Activated CD4-positive, alpha-beta T cell treated with anti-CD3 and anti-CD28 coated beads, Interleukin-2, amount 10 ng/mL, durations not matched to agents 7 days and 5 days (primary cell): Measurements from ENCODE around the gene SYNDIG1. TPM values are rescaled to one million over a fixed set of nuclear protein-coding genes. Genes with fewer than 3 reads are reported as not detected.

ENCODE experiments used
- CTCF ChIA-PET: fragments of 350-600 bp; sonication (Branson Sonifier 250); formaldehyde crosslinking; loops from one replicate; lab custom pipeline; 2021; ENCODE audit warnings: antibody characterized with exemption; lab: Charles Lee
- POLR2A ChIA-PET: fragments of 350-600 bp; sonication (Branson Sonifier 250); formaldehyde crosslinking; loops from one replicate; lab custom pipeline; 2021; ENCODE audit warnings: antibody characterized with exemption; lab: Charles Lee
- DNase-seq: peaks from one replicate; pipeline ENCODE4 v3.0.0-alpha.2; 2020
- H3K27ac Mint-ChIP-seq: one replicate; pipeline ENCODE4 v1.8.0; 2021; ENCODE audit warnings: mild to moderate bottlenecking, moderate library complexity, mixed read lengths
- H3K27me3 Mint-ChIP-seq: one replicate; pipeline ENCODE4 v1.8.0; 2021; ENCODE audit warnings: mixed read lengths
- H3K36me3 Mint-ChIP-seq: one replicate; pipeline ENCODE4 v1.8.0; 2021; ENCODE audit warnings: low read depth, mixed read lengths
- H3K4me1 Mint-ChIP-seq: one replicate; pipeline ENCODE4 v1.8.0; 2021; ENCODE audit warnings: mixed read lengths
- H3K4me3 Mint-ChIP-seq: one replicate; pipeline ENCODE4 v1.8.0; 2021; ENCODE audit warnings: mild to moderate bottlenecking, moderate library complexity, mixed read lengths
- H3K9me3 Mint-ChIP-seq: one replicate; pipeline ENCODE4 v1.8.0; 2021; ENCODE audit warnings: mixed read lengths
- total RNA-seq, 2 experiments: library from RNA; stranded (reverse); gene quantifications; one replicate each; pipeline ENCODE4 v1.2.3, GENCODE V29; 2021

The SYNDIG1 gene
- total RNA-seq, 2 experiments from 2014 or later: not detected

DNA sequence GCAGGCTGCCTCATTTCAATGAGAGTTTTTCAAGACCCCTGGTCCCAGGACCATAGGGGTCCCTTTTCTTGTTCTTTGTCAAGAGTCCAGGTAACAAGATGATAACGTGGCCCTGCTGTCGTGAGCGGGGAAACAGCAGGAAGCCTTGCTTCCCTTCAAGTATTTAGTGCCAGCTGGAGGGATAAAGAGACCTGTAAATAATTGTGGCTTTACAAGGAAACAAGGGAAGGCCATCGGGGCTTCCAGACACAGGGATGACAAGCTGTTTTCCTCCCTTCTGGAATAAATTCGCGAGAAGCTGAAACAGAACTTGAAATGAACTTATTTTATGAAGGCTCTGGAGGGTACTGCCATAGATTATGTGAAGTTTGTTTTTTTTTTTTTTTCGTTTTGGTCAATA is 163.2 kb downstream of the SYNDIG1 start:
- ChIA-PET CTCF (no interaction called here), POLR2A (no interaction called here)
- Mint-ChIP-seq H3K27ac (no peak overlapping the region), H3K27me3 (no peaks in the 10 kb centered on the region), H3K4me1 (peaks cover 12% of the 10 kb centered on the region), H3K4me3 (no peak overlapping the region), H3K9me3 (no peaks in the 10 kb centered on the region), H3K36me3 (no peaks in the 10 kb centered on the region)
- DNase-seq: no peak

DNA sequence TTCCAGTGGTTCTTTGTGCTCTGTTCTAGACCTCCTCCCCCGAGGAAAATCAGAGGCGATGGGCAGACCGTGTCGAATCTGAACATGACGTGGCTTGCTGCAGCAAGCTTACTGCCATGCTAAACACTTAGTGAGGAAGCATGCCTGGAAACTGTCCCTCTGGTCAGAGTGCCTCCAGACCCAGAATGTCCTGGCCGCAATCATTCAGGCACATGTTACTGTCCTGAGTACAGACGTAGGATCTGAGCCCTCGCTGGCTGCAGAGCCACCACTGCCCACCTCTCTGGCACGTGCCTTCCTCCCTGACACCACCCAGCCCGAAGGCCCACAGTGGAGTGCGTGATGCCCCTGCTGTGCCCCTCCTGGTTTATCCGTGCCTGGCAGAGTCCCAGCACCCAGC is 163.6 kb downstream of the SYNDIG1 start:
- no peak overlapping the region for H3K4me3 Mint-ChIP-seq
- POLR2A ChIA-PET: no interaction called here
- H3K36me3 Mint-ChIP-seq: no peaks in the 10 kb centered on the region
- no peak overlapping the region for H3K27ac Mint-ChIP-seq
- peaks cover 12% of the 10 kb centered on the region for H3K4me1 Mint-ChIP-seq
- DNase-seq: no peak
- CTCF ChIA-PET: no interaction called here
- no peaks in the 10 kb centered on the region for H3K9me3 Mint-ChIP-seq
- no peaks in the 10 kb centered on the region for H3K27me3 Mint-ChIP-seq

DNA sequence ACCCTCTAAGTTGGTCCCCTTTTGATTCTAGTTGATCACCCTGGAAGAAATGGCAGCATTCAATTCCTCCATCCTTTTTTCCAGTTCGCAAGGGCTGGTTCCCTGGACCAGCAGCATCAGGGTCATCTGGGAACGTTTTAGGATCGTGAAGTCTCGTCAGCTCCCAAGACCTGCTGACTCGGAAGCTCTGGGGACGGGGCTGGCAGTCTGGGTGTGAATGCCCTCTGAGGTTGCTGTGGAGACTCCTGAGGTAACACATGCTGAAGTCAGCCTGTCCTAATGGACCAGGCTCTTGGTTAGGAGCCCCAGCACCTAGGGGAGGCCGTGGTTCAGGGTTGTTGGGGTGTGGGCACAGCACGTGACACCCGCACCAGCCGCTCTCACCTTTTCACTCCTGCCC is 164.1 kb downstream of the SYNDIG1 start:
- H3K27ac Mint-ChIP-seq: no peak overlapping the region
- CTCF ChIA-PET: no interaction called here
- no peaks in the 10 kb centered on the region for H3K36me3 Mint-ChIP-seq
- peaks cover 12% of the 10 kb centered on the region for H3K4me1 Mint-ChIP-seq
- POLR2A ChIA-PET: no interaction called here
- H3K27me3 Mint-ChIP-seq: no peaks in the 10 kb centered on the region
- H3K4me3 Mint-ChIP-seq: no peak overlapping the region
- DNase-seq: no peak
- H3K9me3 Mint-ChIP-seq: no peaks in the 10 kb centered on the region

DNA sequence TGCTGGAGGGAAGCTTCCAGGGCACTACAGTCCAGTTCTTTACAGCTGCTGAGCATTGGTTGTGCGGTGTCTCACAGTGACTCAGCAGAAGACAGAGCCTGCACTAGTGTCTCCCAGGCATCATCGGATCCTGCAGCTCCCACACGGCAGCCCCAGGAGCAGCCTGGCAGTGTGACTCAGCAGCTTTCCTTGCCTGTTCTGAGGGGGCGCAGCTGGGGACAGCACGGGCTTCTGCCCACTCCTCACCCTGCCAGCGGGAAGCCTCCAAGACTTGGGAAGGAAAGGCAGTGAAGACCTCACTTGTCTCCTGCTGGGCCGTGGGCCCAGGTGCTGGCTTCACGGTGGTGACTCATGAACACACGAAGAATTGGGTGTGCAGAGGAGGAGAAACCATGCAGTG is 165.4 kb downstream of the SYNDIG1 start:
- DNase-seq: no peak
- H3K9me3 Mint-ChIP-seq: no peaks in the 10 kb centered on the region
- H3K27ac Mint-ChIP-seq: no peak overlapping the region
- ChIA-PET CTCF (interaction anchor here (1.4 kb wide), 1 partner anchor 18 kb away, joined by 3 read pairs; no protein-coding TSS in a partner anchor), POLR2A (no interaction called here)
- H3K27me3 Mint-ChIP-seq: no peaks in the 10 kb centered on the region
- peaks cover 1% of the 10 kb centered on the region for H3K4me1 Mint-ChIP-seq
- H3K4me3 Mint-ChIP-seq: no peak overlapping the region
- H3K36me3 Mint-ChIP-seq: no peaks in the 10 kb centered on the region

DNA sequence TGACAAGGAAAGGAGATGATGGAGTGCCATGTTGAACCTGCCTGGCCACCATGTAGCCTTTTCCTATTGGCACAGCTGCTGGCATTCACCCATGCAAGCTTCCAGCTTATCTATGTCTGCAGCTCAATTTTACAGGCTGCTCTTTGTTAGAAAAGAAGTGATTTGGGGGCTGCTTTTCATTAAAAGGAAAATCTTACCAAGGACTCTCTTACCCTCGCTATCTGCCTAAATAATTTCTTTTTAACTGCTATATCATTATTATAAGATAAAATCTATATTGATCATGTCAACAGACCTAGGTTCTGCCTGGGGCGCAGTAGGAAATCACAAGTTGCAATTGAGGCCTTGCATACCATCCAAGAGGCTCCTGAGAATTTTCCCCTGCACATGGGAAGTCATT is 167.2 kb downstream of the SYNDIG1 start:
- Mint-ChIP-seq H3K4me1 (no peaks in the 10 kb centered on the region), H3K4me3 (no peak overlapping the region), H3K36me3 (no peaks in the 10 kb centered on the region), H3K27ac (no peak overlapping the region), H3K27me3 (no peaks in the 10 kb centered on the region), H3K9me3 (no peaks in the 10 kb centered on the region)
- DNase-seq: no peak
- ChIA-PET CTCF (no interaction called here), POLR2A (no interaction called here)

DNA sequence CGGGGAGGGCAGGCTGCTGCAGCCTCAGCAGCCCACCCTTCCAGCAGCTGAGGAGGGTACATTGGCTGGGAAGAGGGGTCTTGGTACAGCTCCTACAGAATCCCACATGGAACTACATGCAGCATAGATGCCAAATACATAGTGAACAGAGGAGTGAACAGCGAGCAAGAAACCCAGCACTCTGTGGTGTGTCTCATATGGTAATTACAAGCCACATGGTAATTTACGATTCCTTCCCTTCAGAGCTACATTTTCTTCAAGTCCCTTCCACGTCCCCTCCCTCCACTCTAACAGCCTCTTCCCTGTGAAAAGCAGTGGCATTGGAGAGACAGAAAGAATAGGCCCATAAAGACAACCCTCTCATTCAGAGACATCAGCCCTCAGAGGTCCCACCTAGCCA is 167.7 kb downstream of the SYNDIG1 start:
- CTCF ChIA-PET: no interaction called here

DNA sequence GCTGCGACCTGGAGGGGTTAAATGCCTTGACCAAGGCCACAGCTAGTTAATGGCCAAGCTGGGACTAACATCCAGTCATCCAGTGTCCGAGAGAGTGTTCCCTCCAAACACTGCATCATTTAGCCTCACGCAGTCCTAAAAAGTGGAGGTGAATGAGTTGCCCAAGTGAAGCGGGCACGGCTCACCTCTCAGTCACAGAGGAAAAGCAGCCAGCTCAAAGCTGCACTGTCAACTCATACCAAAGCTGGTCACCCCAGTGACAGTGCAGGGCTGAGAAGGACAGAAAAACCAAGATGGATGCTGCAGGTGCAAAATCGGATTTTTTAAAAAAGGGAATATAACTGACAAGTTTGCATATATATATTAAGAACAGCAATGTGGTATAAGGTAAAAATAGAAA is 168.5 kb downstream of the SYNDIG1 start:
- no peaks in the 10 kb centered on the region for H3K27me3 Mint-ChIP-seq
- ChIA-PET CTCF (no interaction called here), POLR2A (no interaction called here)

More for the DNA sequence above, 167.7 kb downstream of the SYNDIG1 start:
- Mint-ChIP-seq H3K4me1 (no peaks in the 10 kb centered on the region), H3K27me3 (no peaks in the 10 kb centered on the region), H3K9me3 (no peaks in the 10 kb centered on the region), H3K36me3 (no peaks in the 10 kb centered on the region), H3K4me3 (no peak overlapping the region), H3K27ac (no peak overlapping the region)
- POLR2A ChIA-PET: no interaction called here
- DNase-seq: no peak

DNA sequence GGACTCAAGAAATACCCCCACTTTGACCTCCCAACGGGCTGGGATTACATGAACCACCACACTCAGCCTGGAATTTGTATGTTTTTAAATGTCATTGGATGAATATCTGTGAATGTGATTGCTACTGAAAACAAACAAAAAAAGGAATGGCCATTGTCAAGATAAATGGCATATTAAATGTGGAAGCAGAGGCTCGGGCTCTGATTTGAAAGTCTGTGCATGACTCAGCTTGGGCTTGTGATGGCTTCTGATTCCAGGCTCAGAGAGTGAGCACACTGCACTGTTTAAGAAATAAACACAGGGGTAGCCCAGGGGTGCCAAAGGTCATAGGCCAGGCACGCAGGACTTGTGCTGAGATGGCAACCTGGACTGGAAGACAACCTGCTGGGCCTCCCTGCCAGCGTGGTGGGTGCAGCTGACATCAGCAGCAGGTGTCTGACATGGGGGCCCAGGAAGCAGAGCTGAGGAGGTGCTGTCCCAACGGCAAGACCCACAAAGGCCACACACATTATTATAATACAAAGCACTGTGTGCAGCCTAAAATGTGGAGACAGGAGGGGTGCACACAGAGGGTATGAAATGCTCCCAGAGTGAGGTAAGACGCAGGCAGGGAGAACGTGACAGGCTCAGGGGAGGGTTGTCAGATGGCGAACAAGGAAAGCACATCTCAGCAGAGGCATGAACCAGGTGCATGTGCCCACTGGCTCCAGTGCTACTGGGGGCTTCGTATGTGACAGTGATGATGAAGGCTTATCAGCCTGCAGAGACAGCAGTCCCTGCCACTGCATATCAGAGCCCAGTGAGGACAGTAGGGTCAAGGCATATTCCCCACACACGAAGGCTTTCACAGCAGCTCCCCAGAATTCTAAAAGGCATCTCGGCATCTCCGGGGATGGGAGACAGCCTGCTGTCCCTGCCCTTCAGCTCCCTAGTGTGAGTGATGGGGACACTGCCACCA is 169.4 kb downstream of the SYNDIG1 start:
- no peak overlapping the region for H3K27ac Mint-ChIP-seq
- no peaks in the 10 kb centered on the region for H3K4me1 Mint-ChIP-seq
- no peak overlapping the region for H3K4me3 Mint-ChIP-seq
- H3K36me3 Mint-ChIP-seq: no peaks in the 10 kb centered on the region
- H3K9me3 Mint-ChIP-seq: no peaks in the 10 kb centered on the region
- POLR2A ChIA-PET: no interaction called here
- no peak for DNase-seq
- CTCF ChIA-PET: interaction anchor here (0.6 kb wide), 1 partner anchor 973 kb away, joined by 3 read pairs; no protein-coding TSS in a partner anchor
- no peaks in the 10 kb centered on the region for H3K27me3 Mint-ChIP-seq

More for the DNA sequence above, 168.5 kb downstream of the SYNDIG1 start:
- no peaks in the 10 kb centered on the region for H3K9me3 Mint-ChIP-seq
- H3K27ac Mint-ChIP-seq: no peak overlapping the region
- no peak overlapping the region for H3K4me3 Mint-ChIP-seq
- no peaks in the 10 kb centered on the region for H3K36me3 Mint-ChIP-seq
- no peaks in the 10 kb centered on the region for H3K4me1 Mint-ChIP-seq
- no peak for DNase-seq

DNA sequence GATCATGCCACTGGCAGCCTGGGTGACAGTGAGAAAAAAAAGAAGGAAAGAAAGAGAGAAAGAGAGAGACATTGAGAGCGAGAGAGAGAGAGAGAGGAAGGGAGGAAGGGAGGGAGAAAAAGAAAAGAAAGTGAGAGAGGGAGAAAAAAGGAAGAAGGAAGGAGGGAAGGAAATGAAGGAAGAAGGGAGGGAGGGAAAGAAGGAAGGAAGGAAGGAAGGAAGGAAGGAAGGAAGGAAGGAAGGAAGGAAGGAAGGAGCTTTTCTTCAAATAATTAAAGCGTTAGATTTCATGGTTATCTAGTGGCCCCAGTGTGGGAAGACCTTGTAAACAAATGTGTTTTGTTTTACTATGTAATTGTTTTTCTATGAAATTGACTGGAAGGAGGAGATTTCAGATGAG is 170.8 kb downstream of the SYNDIG1 start:
- CTCF ChIA-PET: interaction anchor here (0.7 kb wide), 1 partner anchor 1939 kb away, joined by 3 read pairs; no protein-coding TSS in a partner anchor
- Mint-ChIP-seq H3K36me3 (no peaks in the 10 kb centered on the region), H3K9me3 (no peaks in the 10 kb centered on the region)

DNA sequence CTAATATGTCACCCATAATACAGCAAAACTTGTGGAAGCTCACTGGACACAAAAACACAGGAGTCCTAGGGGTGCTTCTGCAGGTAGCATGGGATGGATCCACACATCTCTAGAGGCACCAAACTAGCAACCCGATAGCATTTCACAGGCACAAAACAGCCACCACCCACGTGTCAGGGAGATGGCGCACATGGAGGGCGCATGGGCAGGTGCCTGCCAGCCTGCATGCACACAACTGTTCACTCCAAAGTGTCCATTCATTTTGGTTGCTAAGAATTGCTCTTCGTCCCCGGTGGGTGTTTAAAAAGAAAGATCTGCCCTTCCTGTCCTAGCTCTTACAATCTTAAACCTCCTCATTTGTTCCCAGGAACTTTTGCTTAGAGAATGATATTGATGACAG is 171.3 kb downstream of the SYNDIG1 start:
- POLR2A ChIA-PET: no interaction called here
- H3K27me3 Mint-ChIP-seq: no peaks in the 10 kb centered on the region
- H3K4me3 Mint-ChIP-seq: no peak overlapping the region
- DNase-seq: no peak
- CTCF ChIA-PET: no interaction called here
- H3K4me1 Mint-ChIP-seq: no peaks in the 10 kb centered on the region
- H3K36me3 Mint-ChIP-seq: no peaks in the 10 kb centered on the region
- no peaks in the 10 kb centered on the region for H3K9me3 Mint-ChIP-seq
- H3K27ac Mint-ChIP-seq: no peak overlapping the region

More for the DNA sequence above, 170.8 kb downstream of the SYNDIG1 start:
- DNase-seq: no peak
- no peaks in the 10 kb centered on the region for H3K4me1 Mint-ChIP-seq
- no peaks in the 10 kb centered on the region for H3K27me3 Mint-ChIP-seq
- H3K27ac Mint-ChIP-seq: no peak overlapping the region
- H3K4me3 Mint-ChIP-seq: no peak overlapping the region
- POLR2A ChIA-PET: no interaction called here

DNA sequence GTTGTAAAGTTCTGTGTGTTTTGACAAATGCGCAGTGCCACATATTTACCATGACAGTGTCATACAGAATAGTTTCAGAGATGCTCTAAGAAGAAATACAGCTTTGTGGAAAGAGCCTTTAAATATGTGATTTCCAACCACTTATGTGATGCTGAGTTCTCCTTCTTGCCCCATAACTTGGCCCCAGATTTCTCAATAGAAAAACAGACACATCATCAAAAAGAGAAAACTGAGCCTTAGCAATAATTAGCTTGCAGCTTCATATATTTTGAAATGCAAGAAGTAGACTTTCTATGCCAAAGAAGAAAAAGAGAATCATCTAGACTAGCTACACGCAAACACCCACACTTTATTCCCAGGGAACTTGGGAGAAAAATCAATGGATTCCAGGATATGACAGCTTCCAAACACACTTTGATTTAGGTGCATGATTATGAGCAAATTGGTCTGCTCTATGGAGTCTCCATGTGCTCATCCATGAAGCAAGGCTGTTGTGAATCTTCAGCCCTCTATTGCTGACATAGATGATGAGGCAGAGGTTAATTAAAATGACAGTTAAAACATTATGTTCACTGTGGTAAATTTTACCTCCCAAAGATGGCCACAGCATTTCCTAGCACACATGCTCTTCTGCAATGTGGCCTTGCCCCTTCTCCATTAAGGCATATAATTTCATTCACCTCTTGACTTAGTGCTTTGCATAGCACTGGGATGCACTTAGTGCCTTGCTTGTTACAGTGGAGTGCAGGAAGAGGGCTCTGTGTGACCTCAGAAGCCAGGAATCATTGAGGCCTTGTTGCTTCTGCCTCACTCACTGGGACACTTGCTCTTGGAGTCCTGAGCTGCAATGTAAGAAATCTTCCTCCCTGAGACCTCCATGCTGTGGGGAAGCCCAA is 174.6 kb downstream of the SYNDIG1 start:
- no peak overlapping the region for H3K4me3 Mint-ChIP-seq
- H3K27ac Mint-ChIP-seq: no peak overlapping the region
- POLR2A ChIA-PET: no interaction called here
- H3K36me3 Mint-ChIP-seq: no peaks in the 10 kb centered on the region
- DNase-seq: no peak
- no peaks in the 10 kb centered on the region for H3K9me3 Mint-ChIP-seq
- CTCF ChIA-PET: no interaction called here
- peaks cover 3% of the 10 kb centered on the region for H3K27me3 Mint-ChIP-seq
- H3K4me1 Mint-ChIP-seq: no peaks in the 10 kb centered on the region

DNA sequence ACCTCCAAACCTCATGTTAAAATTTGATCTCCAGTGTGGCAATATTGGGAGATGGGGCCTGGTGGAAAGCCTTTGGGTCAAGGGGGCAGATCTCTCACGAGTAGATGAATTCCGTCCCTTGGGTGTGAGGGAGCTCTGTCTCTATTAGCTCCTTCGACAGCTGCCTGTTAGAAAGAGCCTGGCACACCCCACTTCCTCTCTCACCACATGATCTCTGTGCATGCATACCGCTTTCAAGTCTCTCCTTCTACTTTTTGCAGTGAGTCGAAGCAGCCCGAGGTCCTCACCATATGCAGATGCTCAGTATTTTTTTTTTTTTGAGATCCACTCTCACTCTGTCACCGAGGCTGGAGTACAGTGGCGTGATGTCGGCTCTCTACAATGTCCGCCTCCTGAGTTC is 176.9 kb downstream of the SYNDIG1 start:
- Mint-ChIP-seq H3K36me3 (no peaks in the 10 kb centered on the region), H3K4me3 (no peak overlapping the region), H3K27ac (no peak overlapping the region), H3K9me3 (no peaks in the 10 kb centered on the region), H3K27me3 (peaks cover 3% of the 10 kb centered on the region), H3K4me1 (no peaks in the 10 kb centered on the region)
- POLR2A ChIA-PET: no interaction called here
- CTCF ChIA-PET: interaction anchor here (0.7 kb wide), 1 partner anchor 667 kb away, joined by 3 read pairs; no protein-coding TSS in a partner anchor
- DNase-seq: no peak

DNA sequence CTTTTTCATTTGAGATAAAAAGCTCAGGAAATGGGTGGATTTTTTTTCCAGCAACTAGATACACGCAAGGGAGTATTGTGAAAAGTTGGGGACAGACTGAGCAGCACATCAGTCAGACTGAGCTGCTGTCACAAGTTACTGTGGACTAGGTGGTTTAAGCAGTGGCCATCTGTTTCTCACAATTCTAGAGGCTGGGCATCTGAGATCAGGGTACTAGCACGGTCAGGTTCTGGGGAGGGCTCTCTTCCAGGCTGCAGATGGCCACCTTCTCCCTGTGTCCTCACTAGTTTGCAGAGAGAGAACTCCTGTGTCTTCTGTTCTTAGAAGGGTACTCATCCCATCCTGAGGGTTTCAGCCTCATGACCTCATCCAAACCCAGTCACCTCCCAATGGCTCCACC is 178.3 kb downstream of the SYNDIG1 start:
- Mint-ChIP-seq H3K27ac (no peak overlapping the region), H3K4me3 (no peak overlapping the region), H3K27me3 (peaks cover 3% of the 10 kb centered on the region), H3K4me1 (no peaks in the 10 kb centered on the region), H3K36me3 (no peaks in the 10 kb centered on the region), H3K9me3 (no peaks in the 10 kb centered on the region)
- DNase-seq: no peak
- POLR2A ChIA-PET: no interaction called here
- CTCF ChIA-PET: no interaction called here
